Right atrium auricular region (tissue), 2 donors: ENCODE data around the gene ORMDL3. TPM values are rescaled to one million over a fixed set of nuclear protein-coding genes. Genes with fewer than 3 reads are reported as not detected.

Source experiments
- DNase-seq: peaks from one replicate; pipeline ENCODE4 v3.0.0-alpha.2; 2019; ENCODE audit warnings: low spot score
- H3K27ac ChIP-seq, 2 donors: fragments of 200-600 bp; sonication (generic); 1 replicate in 1 of 2; 2 replicates in 1 of 2; pipeline ENCODE4 v1.5.1; 2016 to 2019
- H3K27me3 ChIP-seq, 2 donors: fragments of 200-600 bp; sonication (generic); one replicate each; pipeline versions ENCODE4 v1.5.1 to v1.6.0; 2017 to 2019
- H3K36me3 ChIP-seq: fragments of 200-600 bp; sonication (generic); one replicate; pipeline ENCODE4 v1.5.1; 2016
- H3K4me1 ChIP-seq, 2 donors: fragments of 200-600 bp; sonication (generic); one replicate each; pipeline versions ENCODE4 v1.5.1 to v1.6.0; 2017 to 2019
- H3K4me3 ChIP-seq, 2 donors: fragments of 200-600 bp; sonication (generic); 1 replicate in 1 of 2; 2 replicates in 1 of 2; pipeline ENCODE4 v1.5.1; 2017 to 2019; ENCODE audit warnings: mild to moderate bottlenecking in 1 of 2, moderate library complexity in 1 of 2
- H3K9me3 ChIP-seq, 2 donors: fragments of 200-600 bp; sonication (generic); one replicate each; pipeline ENCODE4 v1.5.1; 2019
- total RNA-seq, 2 donors: library from RNA; depleted of rRNA; stranded (reverse); fragments of >200 nt; gene quantifications; one replicate each; pipeline ENCODE4 v1.1.0, GENCODE V29; 2016
- TF ChIP-seq, protein P1 (sequence below), 2 donors: fragments of 200-600 bp; sonication (generic); IDR thresholded peaks; one replicate each; pipeline ENCODE4 v1.5.1; 2019; ENCODE audit warnings: antibody characterized with exemption in 2 of 2

ORMDL3 gene
- total RNA-seq, 2 donors from 2014 or later = 31.5 to 41.5 TPM

DNA sequence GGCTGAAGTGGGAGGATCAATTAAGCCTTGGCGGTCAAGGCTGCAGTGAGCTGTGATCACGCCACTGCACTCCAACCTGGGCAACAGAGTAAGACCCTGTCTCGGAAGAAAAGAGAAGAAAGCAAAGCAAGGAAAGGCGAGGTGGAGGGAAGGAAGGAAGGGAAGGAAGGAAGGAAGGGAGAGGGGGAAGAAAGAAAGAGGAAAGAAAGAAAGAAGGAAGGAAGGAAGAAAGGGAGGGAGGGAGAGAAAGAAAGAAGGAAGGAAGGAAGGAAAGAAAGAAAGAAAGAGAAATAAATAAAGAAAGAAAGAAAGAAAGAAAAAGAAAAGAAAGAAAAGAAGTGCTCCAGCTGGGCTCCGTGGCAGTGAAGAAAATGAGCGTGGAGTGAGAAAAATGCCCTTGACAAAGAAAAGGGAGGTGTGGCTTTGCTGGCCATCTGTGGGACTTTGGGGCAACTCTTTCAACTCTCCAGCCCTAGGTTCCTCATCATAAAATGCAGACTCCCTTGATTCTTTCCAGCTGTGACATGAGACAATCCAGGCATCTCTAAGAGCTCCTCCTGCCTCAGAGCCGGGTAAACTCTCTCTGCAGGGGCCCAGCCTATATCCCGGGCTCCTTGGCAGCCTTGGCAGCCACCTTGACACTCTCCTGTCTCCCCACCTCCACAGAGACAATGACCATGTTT is 37.8 kb upstream of the ORMDL3 start:
- Histone ChIP-seq H3K27me3 (no peaks in the 10 kb centered on the region), H3K4me3 (no peak overlapping the region), H3K4me1 (no peaks in the 10 kb centered on the region), H3K27ac (no peak overlapping the region), H3K9me3 (no peaks in the 10 kb centered on the region), H3K36me3 (no peaks in the 10 kb centered on the region)
- no peak for DNase-seq
- TF ChIP-seq, protein P1, sequence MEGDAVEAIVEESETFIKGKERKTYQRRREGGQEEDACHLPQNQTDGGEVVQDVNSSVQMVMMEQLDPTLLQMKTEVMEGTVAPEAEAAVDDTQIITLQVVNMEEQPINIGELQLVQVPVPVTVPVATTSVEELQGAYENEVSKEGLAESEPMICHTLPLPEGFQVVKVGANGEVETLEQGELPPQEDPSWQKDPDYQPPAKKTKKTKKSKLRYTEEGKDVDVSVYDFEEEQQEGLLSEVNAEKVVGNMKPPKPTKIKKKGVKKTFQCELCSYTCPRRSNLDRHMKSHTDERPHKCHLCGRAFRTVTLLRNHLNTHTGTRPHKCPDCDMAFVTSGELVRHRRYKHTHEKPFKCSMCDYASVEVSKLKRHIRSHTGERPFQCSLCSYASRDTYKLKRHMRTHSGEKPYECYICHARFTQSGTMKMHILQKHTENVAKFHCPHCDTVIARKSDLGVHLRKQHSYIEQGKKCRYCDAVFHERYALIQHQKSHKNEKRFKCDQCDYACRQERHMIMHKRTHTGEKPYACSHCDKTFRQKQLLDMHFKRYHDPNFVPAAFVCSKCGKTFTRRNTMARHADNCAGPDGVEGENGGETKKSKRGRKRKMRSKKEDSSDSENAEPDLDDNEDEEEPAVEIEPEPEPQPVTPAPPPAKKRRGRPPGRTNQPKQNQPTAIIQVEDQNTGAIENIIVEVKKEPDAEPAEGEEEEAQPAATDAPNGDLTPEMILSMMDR (IDR thresholded peaks at IDR 0.05) = no peak

DNA sequence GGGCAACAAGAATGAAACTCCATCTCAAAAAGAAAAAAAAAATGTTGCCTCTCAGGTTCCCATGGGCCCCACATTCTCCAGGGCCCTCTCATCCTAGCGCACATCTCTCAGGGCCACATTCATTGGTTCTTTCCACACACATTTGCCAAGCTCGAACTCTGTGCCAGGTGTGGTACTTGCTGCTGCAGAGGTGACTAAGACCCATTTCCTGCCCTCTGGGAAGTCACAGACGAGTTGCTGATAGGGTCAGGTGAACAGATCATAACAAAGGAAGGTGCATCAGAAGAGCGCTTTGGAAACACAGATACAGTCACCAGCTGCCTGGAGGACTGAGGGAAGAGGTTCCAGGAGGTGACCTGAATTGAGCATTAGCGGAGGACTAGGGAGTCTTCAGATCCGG is 36.4 kb upstream of the ORMDL3 start:
- H3K27me3 ChIP-seq = no peaks in the 10 kb centered on the region
- H3K36me3 ChIP-seq = no peaks in the 10 kb centered on the region
- no peaks in the 10 kb centered on the region for H3K9me3 ChIP-seq
- no peak overlapping the region for H3K27ac ChIP-seq
- peaks cover 0 to 5% of the 10 kb centered on the region in 2 donors for H3K4me1 ChIP-seq
- H3K4me3 ChIP-seq = no peak overlapping the region
- TF ChIP-seq, protein P1 (IDR thresholded peaks at IDR 0.05) = no peak
- no peak for DNase-seq

DNA sequence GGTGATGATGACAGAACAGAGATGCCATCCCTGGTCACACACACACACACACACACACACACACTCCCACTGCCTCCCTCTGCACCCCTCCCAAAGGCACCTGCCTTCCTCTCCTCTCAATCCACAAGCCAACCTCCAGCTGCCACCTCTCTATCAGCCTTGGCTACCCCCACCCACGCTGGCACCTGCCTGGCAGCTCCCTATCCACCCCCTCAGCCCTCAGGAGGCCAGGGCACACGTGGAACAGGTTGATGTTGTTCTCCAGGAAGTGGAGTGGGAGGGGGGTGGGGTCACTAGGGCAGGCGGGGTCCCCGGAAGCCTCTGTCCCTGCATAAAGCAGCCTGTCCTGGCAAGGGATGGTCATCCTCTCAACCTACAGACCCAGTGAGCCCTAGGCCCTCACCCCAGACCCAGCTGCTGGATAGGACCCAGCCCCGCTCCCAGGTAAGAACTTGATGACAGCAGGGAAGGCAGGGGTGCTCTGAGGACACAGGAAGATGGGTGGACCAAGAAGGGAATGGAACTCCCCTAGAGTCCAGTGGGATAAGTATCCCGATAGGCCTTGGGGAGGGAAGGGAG is 35.3 kb upstream of the ORMDL3 start, which contains the start of gene GSDMA:
Gene GSDMA (plus strand): TSS at position 363 of the 579 bp plus-strand sequence. CDS start 2,684 bp downstream, outside the sequence.
- no peak within 1 kb of the TSS for H3K27ac ChIP-seq
- no peak within 1 kb of the TSS for H3K4me3 ChIP-seq
- H3K27me3 ChIP-seq = no peaks in the 10 kb centered on the region
- TF ChIP-seq, protein P1 (IDR thresholded peaks at IDR 0.05) = no peak
- peaks cover 0 to 5% of the 10 kb centered on the region in 2 donors for H3K4me1 ChIP-seq
- H3K9me3 ChIP-seq = no peaks in the 10 kb centered on the region
- no peaks in the 10 kb centered on the region for H3K36me3 ChIP-seq
- DNase-seq = no peak

DNA sequence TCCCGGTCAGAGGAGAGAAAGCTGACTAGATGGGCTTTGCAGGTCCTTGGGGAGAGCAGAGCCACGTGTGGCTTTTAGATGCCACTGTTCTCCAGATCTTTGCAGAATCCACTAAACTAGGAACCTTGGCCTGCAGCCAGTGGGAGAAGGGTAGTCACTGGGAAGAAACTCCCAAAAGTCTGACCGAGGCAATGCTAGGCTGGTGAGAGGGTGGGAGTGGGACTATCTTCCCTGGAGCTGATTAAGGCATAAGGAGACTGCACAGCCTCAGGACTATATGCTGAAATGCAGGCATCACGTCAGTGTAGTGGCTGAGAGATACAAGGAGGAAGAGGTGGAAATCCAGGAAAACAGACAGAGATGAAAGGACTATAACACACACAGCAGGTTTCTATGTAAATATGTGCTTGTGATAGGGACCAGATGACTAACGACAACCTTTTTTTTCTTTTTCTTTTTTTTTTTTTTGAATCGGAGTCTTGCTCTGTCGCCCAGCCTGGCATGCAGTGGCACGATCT is 33.2 kb upstream of the ORMDL3 start:
- Histone ChIP-seq H3K9me3 (no peaks in the 10 kb centered on the region), H3K4me1 (peaks cover 0 to 5% of the 10 kb centered on the region in 2 donors), H3K36me3 (no peaks in the 10 kb centered on the region), H3K27me3 (no peaks in the 10 kb centered on the region), H3K27ac (no peak overlapping the region), H3K4me3 (no peak overlapping the region)
- DNase-seq = no peak
- TF ChIP-seq, protein P1 (IDR thresholded peaks at IDR 0.05) = no peak

DNA sequence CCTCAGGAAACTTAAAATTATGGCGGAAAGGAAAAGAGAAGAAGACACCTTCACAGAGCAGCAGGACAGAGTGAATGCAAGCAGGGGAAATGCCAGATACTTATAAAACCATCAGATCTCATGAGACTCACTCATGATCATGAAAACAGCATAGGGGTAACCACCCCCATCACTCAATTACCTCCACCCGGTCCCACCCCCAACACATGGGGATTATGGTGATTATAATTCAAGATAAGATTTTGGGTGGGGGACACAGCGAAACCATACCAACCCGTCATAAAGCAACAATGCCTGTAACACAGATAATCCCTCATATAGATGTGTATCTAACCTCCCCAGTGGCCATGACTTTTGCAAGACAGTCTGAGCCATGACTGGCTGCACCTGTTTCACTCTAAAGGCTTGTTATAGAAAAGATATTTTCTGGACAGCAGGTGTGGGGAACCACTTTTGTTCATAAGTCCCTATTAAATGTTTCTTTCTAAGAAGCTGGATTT is 28.4 kb upstream of the ORMDL3 start:
- TF ChIP-seq, protein P1 (IDR thresholded peaks at IDR 0.05) = no peak
- Histone ChIP-seq H3K4me1 (peaks cover 0 to 22% of the 10 kb centered on the region in 2 donors), H3K27ac (no peak overlapping the region), H3K27me3 (no peaks in the 10 kb centered on the region), H3K4me3 (no peak overlapping the region), H3K36me3 (no peaks in the 10 kb centered on the region), H3K9me3 (no peaks in the 10 kb centered on the region)
- DNase-seq = no peak
